Naive thymus-derived CD8-positive, alpha-beta T cell (primary cell): ENCODE data around the gene GNAL. TPM values are rescaled to one million over a fixed set of nuclear protein-coding genes. Genes with fewer than 3 reads are reported as not detected.
"Not testable (repeated sequence)": the region's sequence is repeated elsewhere in the genome, so short reads cannot be mapped to it uniquely, and the experiment has no call there.

Experiments
- ATAC-seq, 2 donors: fragments of 150-1000 bp; cut with Tn5 transposase in 1 of 2; sonication (Bioruptor Pico), chemical (Tn5 transposase) in 1 of 2; 1 replicate in 1 of 2; 2 replicates in 1 of 2; pipeline ENCODE4 v1.10.0; 2021; ENCODE audit warnings: mild to moderate bottlenecking in 2 of 2, moderate library complexity in 2 of 2
- POLR2A ChIA-PET: fragments of 350-600 bp; sonication (Branson Sonifier 250); formaldehyde crosslinking; loops from one replicate; lab custom pipeline; 2021; ENCODE audit warnings: antibody characterized with exemption; lab: Charles Lee
- DNase-seq, 10 donors: peaks; one replicate each; pipeline versions ENCODE4 v3.0.0 to v3.0.0-alpha.2; 2020 to 2022
- H3K27ac Mint-ChIP-seq, 10 donors: one replicate each; pipeline ENCODE4 v1.8.0; 2020 to 2022; ENCODE audit warnings: mild to moderate bottlenecking in 10 of 10, mixed read lengths in 10 of 10, moderate library complexity in 4 of 10, inconsistent platforms in 1 of 10
- H3K27me3 Mint-ChIP-seq, 5 donors: one replicate each; pipeline ENCODE4 v1.8.0; 2021 to 2022; ENCODE audit warnings: mixed read lengths in 5 of 5
- H3K36me3 Mint-ChIP-seq, 3 donors: one replicate each; pipeline ENCODE4 v1.8.0; 2020 to 2022; ENCODE audit warnings: mixed read lengths in 3 of 3, mild to moderate bottlenecking in 2 of 3, inconsistent platforms in 1 of 3
- H3K4me1 Mint-ChIP-seq, 4 donors: one replicate each; pipeline ENCODE4 v1.8.0; 2021 to 2022; ENCODE audit warnings: mixed read lengths in 4 of 4
- H3K4me3 Mint-ChIP-seq, 10 donors: one replicate each; pipeline ENCODE4 v1.8.0; 2020 to 2022; ENCODE audit warnings: mild to moderate bottlenecking in 10 of 10, mixed read lengths in 10 of 10, moderate library complexity in 6 of 10, inconsistent platforms in 1 of 10
- H3K9me3 Mint-ChIP-seq, 9 donors: one replicate each; pipeline ENCODE4 v1.8.0; 2020 to 2022; ENCODE audit warnings: mixed read lengths in 9 of 9, mild to moderate bottlenecking in 3 of 9, inconsistent platforms in 1 of 9, moderate library complexity in 1 of 9
- polyA plus RNA-seq, 3 donors: library from polyadenylated mRNA; unstranded; fragments of 300-500 nt; fragmentation: Illumina TruSeq; gene quantifications; one replicate each; pipeline ENCODE4 v1.2.3, GENCODE V29; 2021
- total RNA-seq, 8 experiments: library from RNA in 2 of 8; stranded (reverse) in 2 of 8; gene quantifications; one replicate each; pipeline ENCODE4 v1.2.3 and lab custom pipeline; 2021 to 2026

Gene GNAL
- total and polyA plus RNA-seq, 5 experiments from 2014 or later, result 0.06 to 1.1 (median 0.41) TPM; not detected in 1

DNA sequence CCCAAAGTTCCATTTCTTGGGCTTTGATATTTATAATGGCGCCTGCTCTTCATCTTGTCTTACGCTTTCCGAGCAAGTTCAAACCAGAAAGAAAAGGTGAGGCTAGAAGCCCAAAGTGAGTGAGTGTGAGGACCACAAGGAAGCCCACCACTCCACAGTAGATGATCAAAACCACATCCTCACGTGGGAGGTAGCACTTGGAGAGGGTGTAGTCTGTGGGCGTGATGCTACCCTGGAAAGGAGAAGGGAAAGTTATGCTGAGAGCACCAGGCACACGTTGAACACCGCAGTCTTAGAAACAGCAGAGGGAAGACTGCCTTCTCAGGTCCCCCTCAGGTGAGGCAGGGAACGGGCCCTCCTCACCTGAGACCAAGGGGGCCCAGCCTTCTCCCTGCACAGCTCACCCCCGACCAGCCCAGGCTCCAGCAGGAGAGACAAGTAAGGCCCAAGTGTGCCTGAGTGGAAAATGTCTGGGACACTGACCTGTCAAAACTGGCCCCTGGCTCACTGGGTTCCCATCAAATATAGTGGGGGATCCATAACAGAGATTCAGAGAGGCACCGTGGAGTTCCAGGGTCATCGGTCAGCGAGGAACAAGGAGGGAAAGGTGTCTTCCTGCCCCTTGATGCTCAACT, 195.4 kb downstream of the GNAL start:
- Mint-ChIP-seq H3K36me3 (peaks cover 0 to 68% (median 16%) of the 10 kb centered on the region in 3 donors), H3K27me3 (no peaks in the 10 kb centered on the region), H3K4me1 (peaks cover 0 to 28% (median 2%) of the 10 kb centered on the region in 4 donors), H3K27ac (peak overlapping the region in 2 of 10 donors; percentile 37 to 76), H3K9me3 (no peaks in the 10 kb centered on the region), H3K4me3 (no peak overlapping the region)
- POLR2A ChIA-PET, result no interaction called here
- DNase-seq (no peak), ATAC-seq (no peak)

DNA sequence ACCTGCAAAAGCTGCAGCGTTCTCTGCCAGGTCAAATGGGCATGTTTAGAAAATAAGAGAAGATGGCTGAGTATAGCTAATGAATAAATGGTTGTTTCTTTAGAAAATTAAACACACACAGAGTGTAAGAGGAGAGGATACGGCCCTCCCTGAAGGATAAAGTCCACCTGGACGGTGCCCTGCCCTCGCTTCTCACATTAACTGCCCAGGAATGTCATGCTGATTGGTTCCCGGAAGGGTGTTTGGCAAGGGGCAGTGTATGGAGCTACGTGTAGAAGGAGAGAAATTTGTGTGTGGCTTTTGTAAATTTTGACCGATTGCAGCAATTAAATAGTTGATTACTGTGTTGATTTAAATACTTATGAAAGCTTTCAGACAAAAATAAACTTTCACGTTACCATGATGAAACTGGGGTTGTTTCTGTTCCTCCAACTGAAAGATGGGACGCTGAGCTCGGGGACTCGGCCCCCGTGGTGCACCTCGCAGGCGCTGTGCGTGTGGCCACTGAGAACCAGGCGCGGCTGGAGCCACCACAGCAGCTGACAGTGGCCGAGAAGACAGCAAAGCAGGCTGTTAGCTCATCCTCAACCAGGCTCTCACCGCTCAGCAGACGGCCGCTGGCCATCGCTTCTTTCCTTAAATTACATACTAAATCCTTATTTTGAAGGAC, 196.3 kb downstream of the GNAL start:
- peaks cover 0 to 28% (median under 1%) of the 10 kb centered on the region in 4 donors for H3K4me1 Mint-ChIP-seq
- H3K36me3 Mint-ChIP-seq, result peaks cover under 1 to 76% (median 19%) of the 10 kb centered on the region in 3 donors
- no peak for ATAC-seq
- H3K4me3 Mint-ChIP-seq, result no peak overlapping the region
- peak overlapping the region in 1 of 10 donors; percentile 24 for H3K27ac Mint-ChIP-seq
- POLR2A ChIA-PET, result no interaction called here
- no peak for DNase-seq
- no peaks in the 10 kb centered on the region for H3K27me3 Mint-ChIP-seq
- no peaks in the 10 kb centered on the region for H3K9me3 Mint-ChIP-seq

DNA sequence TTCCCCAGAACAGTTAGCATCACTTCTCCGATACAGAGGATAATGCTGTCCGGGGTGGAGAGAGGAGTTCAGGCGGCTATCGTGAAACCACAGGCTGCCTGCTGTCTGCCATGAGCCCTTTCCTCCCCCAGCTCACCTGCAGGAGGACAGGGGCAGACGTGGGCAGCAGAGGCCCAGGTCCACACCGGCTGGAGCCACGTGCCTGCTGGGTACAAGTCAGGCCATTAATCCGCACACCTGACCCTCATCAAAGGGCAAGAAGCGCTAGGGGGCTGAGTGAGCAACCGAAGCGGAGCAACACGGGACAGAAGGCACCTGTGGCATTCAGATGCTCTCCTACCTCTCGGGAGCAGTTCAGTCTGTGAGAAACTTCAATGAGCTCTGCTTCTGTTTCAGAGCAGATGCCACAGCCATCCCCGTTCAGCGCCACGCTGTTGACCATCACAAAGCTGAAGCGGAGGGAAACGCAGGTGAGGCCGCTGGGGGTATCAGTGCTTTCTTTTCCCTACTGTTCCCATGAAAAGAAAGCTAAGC, 197.6 kb downstream of the GNAL start:
- H3K4me3 Mint-ChIP-seq, result no peak overlapping the region
- peaks cover 0 to 22% (median 0%) of the 10 kb centered on the region in 4 donors for H3K4me1 Mint-ChIP-seq
- ATAC-seq (no peak), DNase-seq (no peak)
- H3K9me3 Mint-ChIP-seq, result no peaks in the 10 kb centered on the region
- POLR2A ChIA-PET, result no interaction called here
- H3K27me3 Mint-ChIP-seq, result no peaks in the 10 kb centered on the region
- peaks cover 4 to 83% (median 16%) of the 10 kb centered on the region in 3 donors for H3K36me3 Mint-ChIP-seq
- no peak overlapping the region for H3K27ac Mint-ChIP-seq

DNA sequence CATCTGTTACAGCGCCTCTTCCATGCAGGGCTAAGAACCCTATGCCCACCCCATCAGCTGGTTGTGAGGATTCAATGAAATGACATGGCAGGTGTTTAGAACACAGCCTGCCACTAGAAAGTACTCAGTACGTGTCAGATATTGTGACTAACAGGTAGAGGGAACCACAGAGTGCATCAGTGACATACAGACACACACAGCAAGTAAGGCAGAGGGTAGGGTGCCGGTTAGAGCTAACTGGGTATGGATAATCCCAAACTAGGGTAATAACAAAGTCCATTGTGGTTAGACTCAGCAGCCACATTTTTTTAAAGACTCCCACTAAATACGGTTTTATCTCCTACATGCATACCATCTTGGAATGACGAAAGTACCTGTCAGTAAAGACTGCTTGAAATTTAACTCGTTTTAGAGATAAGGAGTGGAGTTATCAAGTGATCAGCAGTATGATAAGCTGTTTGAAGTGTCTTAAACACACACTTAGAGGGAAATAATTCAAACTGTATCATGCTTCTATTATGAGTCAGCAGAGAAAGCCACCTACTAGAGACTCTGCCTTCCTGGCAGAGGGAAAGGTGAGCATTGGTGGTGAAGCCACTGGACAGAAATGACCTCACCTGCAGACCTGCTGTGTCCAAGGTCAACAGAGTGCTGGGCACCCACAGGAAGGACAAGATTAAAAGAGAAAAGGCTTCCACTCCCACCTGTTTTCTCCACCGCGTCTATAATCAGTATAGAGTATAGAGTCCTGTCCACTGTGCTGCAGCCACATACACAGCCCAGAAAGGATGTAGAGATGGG, 198.5 kb downstream of the GNAL start:
- H3K4me3 Mint-ChIP-seq, result no peak overlapping the region
- DNase-seq, result no peak
- peaks cover 4 to 84% (median 14%) of the 10 kb centered on the region in 3 donors for H3K36me3 Mint-ChIP-seq
- no peak for ATAC-seq
- H3K27me3 Mint-ChIP-seq, result no peaks in the 10 kb centered on the region
- peak overlapping the region in 1 of 10 donors; percentile 28 for H3K27ac Mint-ChIP-seq
- no peaks in the 10 kb centered on the region for H3K9me3 Mint-ChIP-seq
- H3K4me1 Mint-ChIP-seq, result peaks cover 0 to 18% (median 0%) of the 10 kb centered on the region in 4 donors
- POLR2A ChIA-PET, result no interaction called here

DNA sequence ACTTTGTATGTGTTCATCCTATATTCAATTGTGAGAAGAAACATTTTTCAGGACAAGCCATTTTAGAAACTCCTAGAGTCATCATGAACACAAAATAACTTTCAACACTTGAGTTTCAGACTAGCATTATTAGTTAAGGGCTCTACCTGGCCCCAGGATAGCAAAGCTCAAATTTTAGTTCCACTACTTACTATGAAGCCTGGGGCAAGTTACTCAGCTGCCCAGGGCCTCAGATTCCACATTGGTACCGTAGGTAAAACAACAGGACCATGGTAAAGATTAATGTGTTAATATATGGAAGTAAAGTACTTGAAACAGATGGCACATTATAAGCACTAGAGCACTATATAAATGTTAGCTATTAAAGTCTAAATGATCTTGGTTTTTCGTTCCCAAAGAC, 199.7 kb downstream of the GNAL start:
- no peak overlapping the region for H3K4me3 Mint-ChIP-seq
- no peak for ATAC-seq
- H3K4me1 Mint-ChIP-seq, result peaks cover 0 to 13% (median 1%) of the 10 kb centered on the region in 4 donors
- peak overlapping the region in 1 of 10 donors; percentile 5 for H3K27ac Mint-ChIP-seq
- H3K36me3 Mint-ChIP-seq, result peaks cover 4 to 90% (median 17%) of the 10 kb centered on the region in 3 donors
- no peaks in the 10 kb centered on the region for H3K27me3 Mint-ChIP-seq
- H3K9me3 Mint-ChIP-seq, result no peaks in the 10 kb centered on the region
- POLR2A ChIA-PET, result interaction anchor here (1.2 kb wide), 1 partner anchor 20 kb away, joined by 3 read pairs; no protein-coding TSS in a partner anchor
- no peak for DNase-seq

DNA sequence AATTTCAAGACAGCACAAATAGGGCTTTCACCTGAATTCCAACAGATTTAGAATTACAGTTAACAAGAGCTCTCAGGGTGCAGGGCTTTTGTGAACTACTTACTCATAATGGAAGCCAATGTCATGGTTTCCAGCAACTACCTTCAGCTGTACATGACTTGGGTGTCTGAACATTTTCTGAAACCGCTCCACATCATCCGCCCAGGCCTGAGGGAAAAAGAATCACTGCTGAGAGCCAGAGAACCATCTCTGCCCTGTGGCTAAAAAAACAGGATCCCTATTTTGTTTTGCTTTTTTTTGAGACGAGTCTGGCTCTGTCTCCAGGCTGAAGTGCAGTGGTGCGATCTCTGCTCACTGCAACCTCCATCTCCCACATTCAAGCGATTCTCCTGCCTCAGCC, 200.2 kb downstream of the GNAL start:
- Mint-ChIP-seq H3K36me3 (peaks cover 4 to 90% (median 15%) of the 10 kb centered on the region in 3 donors), H3K27ac (no peak overlapping the region), H3K27me3 (no peaks in the 10 kb centered on the region), H3K4me1 (peaks cover 0 to 15% (median 2%) of the 10 kb centered on the region in 4 donors), H3K9me3 (no peaks in the 10 kb centered on the region), H3K4me3 (no peak overlapping the region)
- ATAC-seq (no peak), DNase-seq (no peak)
- POLR2A ChIA-PET, result interaction anchor here (1.2 kb wide), 1 partner anchor 19 kb away, joined by 3 read pairs; no protein-coding TSS in a partner anchor

DNA sequence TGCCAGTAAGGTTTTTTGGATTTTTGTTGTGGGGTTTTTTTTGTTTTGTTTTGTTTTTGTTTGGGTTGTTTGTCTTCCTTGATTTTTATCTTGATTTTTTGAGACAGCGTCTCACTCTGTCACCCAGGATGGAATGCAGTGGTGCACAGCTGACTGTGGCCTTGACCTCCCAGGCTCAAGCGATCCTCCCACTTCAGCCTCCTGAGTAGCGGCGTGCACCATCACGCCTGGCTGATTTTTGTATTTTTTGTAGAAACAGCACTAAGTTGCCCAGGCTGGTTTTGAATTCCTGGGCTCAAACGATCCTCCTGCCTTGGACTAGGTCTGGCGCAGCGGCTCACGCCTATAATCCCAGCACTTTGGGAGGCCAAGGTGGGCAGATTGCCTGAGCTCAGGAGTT, 202.7 kb downstream of the GNAL start:
- ATAC-seq, result no peak
- POLR2A ChIA-PET, result no interaction called here
- no peaks in the 10 kb centered on the region for H3K27me3 Mint-ChIP-seq
- peaks cover 0 to 5% (median 4%) of the 10 kb centered on the region in 4 donors for H3K4me1 Mint-ChIP-seq
- H3K27ac Mint-ChIP-seq, result no peak overlapping the region
- no peak for DNase-seq
- no peaks in the 10 kb centered on the region for H3K9me3 Mint-ChIP-seq
- no peak overlapping the region for H3K4me3 Mint-ChIP-seq
- H3K36me3 Mint-ChIP-seq, result peaks cover 4 to 87% (median 25%) of the 10 kb centered on the region in 3 donors

DNA sequence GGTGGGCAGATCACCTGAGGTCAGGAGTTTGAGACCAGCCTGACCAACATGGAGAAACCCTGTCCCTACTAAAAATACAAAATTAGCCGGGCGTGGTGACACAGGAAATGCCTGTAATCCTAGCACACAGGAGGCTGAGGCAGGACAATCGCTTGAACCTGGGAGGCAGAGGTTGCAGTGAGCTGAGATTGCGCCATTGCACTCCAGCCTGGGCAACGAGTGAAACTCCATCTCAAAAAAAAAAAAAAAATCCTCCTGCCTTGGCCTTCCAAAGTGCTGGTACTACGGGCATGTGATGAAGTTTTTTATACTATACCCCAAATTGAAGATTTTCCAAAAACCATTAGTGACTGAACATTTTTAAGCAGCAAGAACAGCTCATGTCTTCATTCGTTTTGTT, 203.4 kb downstream of the GNAL start:
- DNase-seq, POLR2A ChIA-PET, H3K27ac Mint-ChIP-seq, ATAC-seq, H3K27me3 Mint-ChIP-seq, H3K4me1 Mint-ChIP-seq, H3K9me3 Mint-ChIP-seq, H3K4me3 Mint-ChIP-seq: not testable (repeated sequence)
- H3K36me3 Mint-ChIP-seq, result peaks cover 4 to 87% (median 31%) of the 10 kb centered on the region in 3 donors

DNA sequence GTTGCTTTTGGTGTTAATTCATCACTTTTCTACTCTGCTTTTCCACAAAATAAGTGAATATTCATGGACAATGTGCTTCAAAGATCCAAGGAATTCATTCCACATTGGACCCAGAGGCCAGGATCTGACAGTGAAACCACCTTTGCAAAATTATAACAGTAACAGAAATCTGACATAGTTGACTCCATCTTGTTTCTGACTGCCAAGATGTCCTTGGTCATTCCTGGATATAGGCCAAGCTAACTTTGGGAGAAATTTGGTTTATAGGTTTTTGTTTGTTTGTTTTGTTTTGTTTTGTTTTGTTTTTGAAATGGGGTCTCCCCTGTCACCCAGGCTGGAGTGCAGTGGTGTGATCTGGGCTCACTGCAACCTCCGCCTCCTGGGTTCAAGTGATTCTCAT, 208.7 kb downstream of the GNAL start:
- Mint-ChIP-seq H3K27me3 (no peaks in the 10 kb centered on the region), H3K9me3 (no peaks in the 10 kb centered on the region), H3K36me3 (peaks cover 0 to 78% (median 27%) of the 10 kb centered on the region in 3 donors), H3K4me1 (peaks cover 0 to 15% (median 5%) of the 10 kb centered on the region in 4 donors), H3K27ac (no peak overlapping the region), H3K4me3 (no peak overlapping the region)
- ATAC-seq (no peak), DNase-seq (no peak)
- POLR2A ChIA-PET, result no interaction called here

DNA sequence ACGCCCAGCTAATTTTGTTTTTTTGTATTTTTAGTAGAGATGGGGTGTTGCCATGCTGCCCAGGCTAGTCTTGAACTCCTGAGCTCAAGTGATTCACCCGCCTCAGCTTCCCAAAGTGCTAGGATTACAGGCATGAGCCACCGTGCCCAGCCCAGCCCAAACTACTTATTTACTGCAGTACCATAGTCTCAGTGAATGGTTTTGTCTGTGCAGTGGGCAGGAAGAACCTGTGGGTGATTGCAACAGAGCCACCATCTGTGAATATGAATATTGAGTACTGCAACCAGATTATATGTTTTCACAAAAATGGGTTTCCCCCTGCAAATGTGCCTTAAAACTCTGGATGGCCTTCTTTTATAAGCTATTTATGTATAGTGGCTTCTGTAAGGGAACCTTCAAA, 210.0 kb downstream of the GNAL start:
- DNase-seq (no peak), ATAC-seq (no peak)
- Mint-ChIP-seq H3K9me3 (no peaks in the 10 kb centered on the region), H3K27ac (peak overlapping the region in 1 of 10 donors; percentile 33), H3K4me1 (peaks cover 3 to 22% (median 4%) of the 10 kb centered on the region in 4 donors), H3K4me3 (no peak overlapping the region), H3K36me3 (peaks cover 0 to 77% (median 28%) of the 10 kb centered on the region in 3 donors), H3K27me3 (no peaks in the 10 kb centered on the region)
- POLR2A ChIA-PET, result no interaction called here

DNA sequence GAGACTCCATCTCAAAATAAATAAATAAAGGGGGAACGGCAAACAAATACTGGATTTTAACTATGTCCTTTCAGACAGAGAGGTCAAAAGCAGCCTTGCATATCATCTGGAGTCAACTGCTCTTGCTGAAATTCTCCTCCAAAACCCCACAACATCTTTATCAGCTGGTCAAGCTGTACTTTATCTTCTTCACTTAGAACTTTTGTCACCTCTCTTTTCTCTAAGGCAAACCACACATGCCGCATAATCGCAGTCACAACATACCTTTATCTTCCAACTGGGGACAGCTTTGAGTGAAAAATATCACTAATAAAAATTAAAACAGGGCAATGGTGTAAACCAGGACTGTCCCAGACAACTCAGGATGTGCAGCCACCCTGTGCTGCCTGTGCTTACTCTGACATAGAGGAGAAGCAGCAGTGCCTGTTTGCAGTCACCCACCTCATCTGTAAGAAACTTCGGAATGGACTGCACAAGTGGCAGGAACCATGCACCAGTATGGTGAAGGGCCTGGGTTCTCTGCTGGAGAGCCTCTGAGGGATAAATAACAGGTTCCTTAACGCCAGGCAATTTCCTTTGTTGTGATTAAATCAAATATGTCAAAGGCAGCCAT, 212.9 kb downstream of the GNAL start:
- POLR2A ChIA-PET, result no interaction called here
- Mint-ChIP-seq H3K27ac (peak overlapping the region in 1 of 10 donors; percentile 8), H3K4me3 (no peak overlapping the region), H3K36me3 (peaks cover 0 to 71% (median 15%) of the 10 kb centered on the region in 3 donors), H3K4me1 (peaks cover 5 to 35% (median 10%) of the 10 kb centered on the region in 4 donors), H3K9me3 (no peaks in the 10 kb centered on the region), H3K27me3 (no peaks in the 10 kb centered on the region)
- ATAC-seq (no peak), DNase-seq (no peak)
